ENCODE results near the gene ZNRF4. TPM values are rescaled to one million over a fixed set of nuclear protein-coding genes. Genes with fewer than 3 reads are reported as not detected.

ZNRF4 gene
- polyA plus RNA-seq, 4 donors = not detected

GRCh38 chr19:5494773-5495172, 39.6 kb downstream of the ZNRF4 start:
- Histone ChIP-seq H3K27me3 (ENCODE audit: control insufficient read depth in 3 of 3, insufficient read depth in 3 of 3, low read length in 3 of 3) (peaks cover 0 to 27% (median 17%) of the 10 kb centered on the region in 3 donors), H3K27ac (ENCODE audit: low read depth in 1 of 3, low read length in 2 of 3) (no peak overlapping the region), H3K4me1 (ENCODE audit: control insufficient read depth in 3 of 3, insufficient read depth in 2 of 3, low read depth in 1 of 3, low read length in 2 of 3) (no peaks in the 10 kb centered on the region), H3K36me3 (ENCODE audit: control insufficient read depth in 3 of 3, insufficient read depth in 2 of 3, low read depth in 1 of 3, low read length in 3 of 3) (no peaks in the 10 kb centered on the region), H3K4me3 (ENCODE audit: low read depth in 1 of 3, low read length in 3 of 3) (no peak overlapping the region), H3K9me3 (ENCODE audit: control insufficient read depth in 2 of 2, insufficient read depth in 1 of 2, low read depth in 1 of 2, low read length in 1 of 2) (peaks cover 0 to 4% of the 10 kb centered on the region in 2 donors)
- FAIRE-seq (no peak), DNase-seq (no peak)
- 33 to 39% (median 38%) methylated on average over 11 of the region's 11 CpGs for WGBS, 3 donors

- DNase-seq (no peak), FAIRE-seq (no peak)
- Histone ChIP-seq H3K9me3 (ENCODE audit: control insufficient read depth in 2 of 2, insufficient read depth in 1 of 2, low read depth in 1 of 2, low read length in 1 of 2) (peaks cover 0 to 8% of the 10 kb centered on the region in 2 donors), H3K36me3 (ENCODE audit: control insufficient read depth in 3 of 3, insufficient read depth in 2 of 3, low read depth in 1 of 3, low read length in 3 of 3) (no peaks in the 10 kb centered on the region), H3K4me1 (ENCODE audit: control insufficient read depth in 3 of 3, insufficient read depth in 2 of 3, low read depth in 1 of 3, low read length in 2 of 3) (no peaks in the 10 kb centered on the region), H3K27me3 (ENCODE audit: control insufficient read depth in 3 of 3, insufficient read depth in 3 of 3, low read length in 3 of 3) (peaks cover 0 to 27% (median 17%) of the 10 kb centered on the region in 3 donors), H3K27ac (ENCODE audit: low read depth in 1 of 3, low read length in 2 of 3) (no peak overlapping the region), H3K4me3 (ENCODE audit: low read depth in 1 of 3, low read length in 3 of 3) (no peak overlapping the region)
- 83 to 89% (median 89%) methylated on average over 5 of the region's 5 CpGs for WGBS, 3 donors
These were observed 40.6 kb downstream of the ZNRF4 start for GRCh38 chr19:5495792-5496191.

GRCh38 chr19:5497297-5497696, 42.1 kb downstream of the ZNRF4 start:
- FAIRE-seq (no peak), DNase-seq (no peak)
- Histone ChIP-seq H3K36me3 (ENCODE audit: control insufficient read depth in 3 of 3, insufficient read depth in 2 of 3, low read depth in 1 of 3, low read length in 3 of 3) (no peaks in the 10 kb centered on the region), H3K27me3 (ENCODE audit: control insufficient read depth in 3 of 3, insufficient read depth in 3 of 3, low read length in 3 of 3) (peaks cover 0 to 23% (median 12%) of the 10 kb centered on the region in 3 donors), H3K9me3 (ENCODE audit: control insufficient read depth in 2 of 2, insufficient read depth in 1 of 2, low read depth in 1 of 2, low read length in 1 of 2) (peaks cover 0 to 11% of the 10 kb centered on the region in 2 donors), H3K27ac (ENCODE audit: low read depth in 1 of 3, low read length in 2 of 3) (no peak overlapping the region), H3K4me3 (ENCODE audit: low read depth in 1 of 3, low read length in 3 of 3) (no peak overlapping the region), H3K4me1 (ENCODE audit: control insufficient read depth in 3 of 3, insufficient read depth in 2 of 3, low read depth in 1 of 3, low read length in 2 of 3) (no peaks in the 10 kb centered on the region)
- WGBS, 3 donors = 76 to 81% (median 80%) methylated on average over 5 of the region's 5 CpGs

- DNase-seq = no peak
- no peak for FAIRE-seq
- 31 to 53% (median 49%) methylated on average over 22 of the region's 22 CpGs for WGBS, 3 donors
- Histone ChIP-seq H3K4me3 (ENCODE audit: low read depth in 1 of 3, low read length in 3 of 3) (no peak overlapping the region), H3K27ac (ENCODE audit: low read depth in 1 of 3, low read length in 2 of 3) (no peak overlapping the region), H3K27me3 (ENCODE audit: control insufficient read depth in 3 of 3, insufficient read depth in 3 of 3, low read length in 3 of 3) (peaks cover 0 to 11% (median 10%) of the 10 kb centered on the region in 3 donors), H3K9me3 (ENCODE audit: control insufficient read depth in 2 of 2, insufficient read depth in 1 of 2, low read depth in 1 of 2, low read length in 1 of 2) (peaks cover 2 to 24% of the 10 kb centered on the region in 2 donors), H3K36me3 (ENCODE audit: control insufficient read depth in 3 of 3, insufficient read depth in 2 of 3, low read depth in 1 of 3, low read length in 3 of 3) (no peaks in the 10 kb centered on the region), H3K4me1 (ENCODE audit: control insufficient read depth in 3 of 3, insufficient read depth in 2 of 3, low read depth in 1 of 3, low read length in 2 of 3) (no peaks in the 10 kb centered on the region)
These were observed 43.8 kb downstream of the ZNRF4 start for GRCh38 chr19:5498830-5499550.

GRCh38 chr19:5501907-5502306, 46.7 kb downstream of the ZNRF4 start:
- Histone ChIP-seq H3K4me3 (ENCODE audit: low read depth in 1 of 3, low read length in 3 of 3) (no peak overlapping the region), H3K4me1 (ENCODE audit: control insufficient read depth in 3 of 3, insufficient read depth in 2 of 3, low read depth in 1 of 3, low read length in 2 of 3) (no peaks in the 10 kb centered on the region), H3K27ac (ENCODE audit: low read depth in 1 of 3, low read length in 2 of 3) (no peak overlapping the region), H3K27me3 (ENCODE audit: control insufficient read depth in 3 of 3, insufficient read depth in 3 of 3, low read length in 3 of 3) (peaks cover 0 to 10% (median 6%) of the 10 kb centered on the region in 3 donors), H3K9me3 (ENCODE audit: control insufficient read depth in 2 of 2, insufficient read depth in 1 of 2, low read depth in 1 of 2, low read length in 1 of 2) (peaks cover 2 to 33% of the 10 kb centered on the region in 2 donors), H3K36me3 (ENCODE audit: control insufficient read depth in 3 of 3, insufficient read depth in 2 of 3, low read depth in 1 of 3, low read length in 3 of 3) (no peaks in the 10 kb centered on the region)
- 90 to 95% (median 91%) methylated on average over 2 of the region's 2 CpGs for WGBS, 3 donors
- no peak for FAIRE-seq
- no peak for DNase-seq

- H3K27ac ChIP-seq (ENCODE audit: low read depth in 1 of 3, low read length in 2 of 3) = no peak overlapping the region
- H3K4me3 ChIP-seq (ENCODE audit: low read depth in 1 of 3, low read length in 3 of 3) = no peak overlapping the region
- H3K27me3 ChIP-seq (ENCODE audit: control insufficient read depth in 3 of 3, insufficient read depth in 3 of 3, low read length in 3 of 3) = peaks cover 0 to 10% (median 6%) of the 10 kb centered on the region in 3 donors
- 29 to 66% (median 53%) methylated on average over 1 of the region's 1 CpG for WGBS, 3 donors
- DNase-seq = no peak
- no peaks in the 10 kb centered on the region for H3K4me1 ChIP-seq (ENCODE audit: control insufficient read depth in 3 of 3, insufficient read depth in 2 of 3, low read depth in 1 of 3, low read length in 2 of 3)
- H3K9me3 ChIP-seq (ENCODE audit: control insufficient read depth in 2 of 2, insufficient read depth in 1 of 2, low read depth in 1 of 2, low read length in 1 of 2) = peaks cover 2 to 33% of the 10 kb centered on the region in 2 donors
- H3K36me3 ChIP-seq (ENCODE audit: control insufficient read depth in 3 of 3, insufficient read depth in 2 of 3, low read depth in 1 of 3, low read length in 3 of 3) = no peaks in the 10 kb centered on the region
- FAIRE-seq = no peak
These were observed 48.4 kb downstream of the ZNRF4 start for GRCh38 chr19:5503598-5503997.

GRCh38 chr19:5504114-5504513, 48.9 kb downstream of the ZNRF4 start:
- Histone ChIP-seq H3K27me3 (ENCODE audit: control insufficient read depth in 3 of 3, insufficient read depth in 3 of 3, low read length in 3 of 3) (peaks cover 0 to 6% (median 6%) of the 10 kb centered on the region in 3 donors), H3K4me3 (ENCODE audit: low read depth in 1 of 3, low read length in 3 of 3) (no peak overlapping the region), H3K36me3 (ENCODE audit: control insufficient read depth in 3 of 3, insufficient read depth in 2 of 3, low read depth in 1 of 3, low read length in 3 of 3) (no peaks in the 10 kb centered on the region), H3K27ac (ENCODE audit: low read depth in 1 of 3, low read length in 2 of 3) (no peak overlapping the region), H3K9me3 (ENCODE audit: control insufficient read depth in 2 of 2, insufficient read depth in 1 of 2, low read depth in 1 of 2, low read length in 1 of 2) (peaks cover 2 to 33% of the 10 kb centered on the region in 2 donors), H3K4me1 (ENCODE audit: control insufficient read depth in 3 of 3, insufficient read depth in 2 of 3, low read depth in 1 of 3, low read length in 2 of 3) (no peaks in the 10 kb centered on the region)
- 48 to 53% (median 51%) methylated on average over 2 of the region's 2 CpGs for WGBS, 3 donors
- DNase-seq (no peak), FAIRE-seq (no peak)
